HG03060 (cell line): ENCODE results near the gene TADA3.

Experiments
- ATAC-seq: cut with Tn5 transposase; IDR thresholded peaks from one replicate; pipeline ENCODE4 v1.9.1; 2021; ENCODE audit warnings: low read depth, moderate number of reproducible peaks; ENCODE audit not compliant: unreplicated experiment

TADA3 gene

DNA sequence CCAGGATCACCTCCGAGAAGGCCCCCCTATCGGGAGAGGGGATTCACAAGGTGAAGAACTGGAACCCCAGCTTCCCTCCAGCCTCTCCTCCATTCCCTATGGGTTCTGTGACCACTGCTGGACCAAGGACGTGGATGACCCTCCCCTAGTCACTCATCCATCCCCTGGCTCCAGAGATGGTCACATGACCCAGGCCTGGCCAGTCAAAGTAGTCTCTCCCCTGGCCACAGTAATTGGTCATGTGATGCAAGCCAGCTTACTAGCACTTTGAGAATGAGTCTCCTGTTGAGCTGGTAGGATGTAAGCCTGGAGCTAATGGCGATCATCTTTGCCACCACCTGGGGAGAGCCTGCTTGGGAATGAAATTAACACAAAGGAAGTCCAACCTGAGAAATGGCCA lies 26.4 kb downstream of the TADA3 start:
- ATAC-seq, result no peak

GRCh38 chr3:9762871-9763270 lies 29.4 kb downstream of the TADA3 start:
- ATAC-seq, result no peak

DNA sequence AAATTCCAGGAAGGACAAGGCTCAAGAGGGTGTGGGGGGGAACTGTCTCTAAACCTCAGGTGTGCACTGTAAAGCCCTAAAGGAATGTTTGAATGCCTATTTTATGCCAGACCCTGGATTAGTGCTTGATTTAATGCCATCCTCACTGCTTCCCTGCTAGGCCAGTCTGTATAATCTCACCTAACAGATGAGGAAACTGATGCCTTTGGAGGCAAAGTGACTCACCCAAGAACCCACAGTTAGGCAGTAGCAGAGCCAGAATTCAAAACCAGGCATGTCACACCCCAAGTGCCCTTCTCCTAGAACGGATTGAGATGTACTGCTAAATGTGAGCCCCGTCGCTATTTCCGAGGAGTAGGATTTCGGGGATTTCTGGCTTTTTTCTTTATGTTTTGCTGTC lies 30.4 kb downstream of the TADA3 start:
- ATAC-seq, result no peak

DNA sequence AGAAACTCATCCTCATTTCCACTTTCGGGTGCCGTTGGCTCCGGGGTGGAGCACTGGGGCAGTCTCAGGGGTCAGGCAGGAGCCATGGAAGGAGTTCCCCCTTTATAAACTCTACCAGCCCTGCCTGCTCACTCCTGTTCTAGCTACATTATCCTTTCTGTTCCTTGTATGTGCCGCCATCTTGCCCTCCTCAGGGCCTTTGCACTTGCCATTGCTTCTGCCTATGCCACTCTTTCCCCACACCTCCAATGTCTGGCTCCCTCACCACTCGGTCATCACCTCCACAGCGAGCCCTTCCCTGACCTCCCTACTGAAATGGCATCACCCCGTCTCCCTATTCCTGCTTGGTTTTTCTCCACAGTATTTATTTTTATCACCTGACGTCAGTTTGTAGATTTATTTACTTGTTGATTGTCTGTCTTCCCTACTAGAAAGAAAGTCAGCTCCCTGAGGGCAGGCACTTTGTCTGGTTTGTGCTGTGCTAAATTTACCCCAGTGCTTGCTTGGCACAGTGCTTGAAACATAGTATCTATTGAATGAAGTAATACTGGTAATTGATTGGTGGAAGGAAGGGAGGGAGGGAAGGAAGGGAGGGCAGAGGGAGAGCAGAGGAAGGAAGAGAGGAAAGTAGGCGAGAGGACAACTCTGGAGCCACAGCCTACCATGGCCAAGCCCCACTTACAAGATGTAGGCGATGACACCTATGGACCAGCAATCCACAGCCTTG lies 31.3 kb downstream of the TADA3 start:
- ATAC-seq, result no peak

DNA sequence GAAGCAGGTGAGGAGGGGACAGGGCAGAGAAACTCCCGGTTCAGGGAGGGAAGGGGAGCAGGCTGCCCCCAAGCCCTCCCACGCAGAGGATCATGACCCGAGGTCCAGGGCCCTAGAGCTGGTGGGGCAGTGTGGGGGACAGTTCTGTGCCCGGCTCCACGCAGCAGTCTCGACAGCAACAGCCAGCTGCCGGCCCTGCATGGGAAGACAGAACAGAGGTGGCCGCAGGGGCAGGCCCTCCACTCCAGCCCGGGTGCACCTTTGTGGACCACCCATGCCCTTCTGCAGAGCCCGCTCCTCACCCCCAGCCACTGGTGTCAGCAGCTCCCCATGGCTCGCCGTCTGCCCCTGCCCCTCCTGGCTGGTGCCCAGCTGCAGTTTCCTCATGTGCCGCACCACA lies 34.8 kb downstream of the TADA3 start:
- ATAC-seq, result no peak

- no peak for ATAC-seq
Measured at GRCh38 chr3:9754678-9755077, 37.6 kb downstream of the TADA3 start.

DNA sequence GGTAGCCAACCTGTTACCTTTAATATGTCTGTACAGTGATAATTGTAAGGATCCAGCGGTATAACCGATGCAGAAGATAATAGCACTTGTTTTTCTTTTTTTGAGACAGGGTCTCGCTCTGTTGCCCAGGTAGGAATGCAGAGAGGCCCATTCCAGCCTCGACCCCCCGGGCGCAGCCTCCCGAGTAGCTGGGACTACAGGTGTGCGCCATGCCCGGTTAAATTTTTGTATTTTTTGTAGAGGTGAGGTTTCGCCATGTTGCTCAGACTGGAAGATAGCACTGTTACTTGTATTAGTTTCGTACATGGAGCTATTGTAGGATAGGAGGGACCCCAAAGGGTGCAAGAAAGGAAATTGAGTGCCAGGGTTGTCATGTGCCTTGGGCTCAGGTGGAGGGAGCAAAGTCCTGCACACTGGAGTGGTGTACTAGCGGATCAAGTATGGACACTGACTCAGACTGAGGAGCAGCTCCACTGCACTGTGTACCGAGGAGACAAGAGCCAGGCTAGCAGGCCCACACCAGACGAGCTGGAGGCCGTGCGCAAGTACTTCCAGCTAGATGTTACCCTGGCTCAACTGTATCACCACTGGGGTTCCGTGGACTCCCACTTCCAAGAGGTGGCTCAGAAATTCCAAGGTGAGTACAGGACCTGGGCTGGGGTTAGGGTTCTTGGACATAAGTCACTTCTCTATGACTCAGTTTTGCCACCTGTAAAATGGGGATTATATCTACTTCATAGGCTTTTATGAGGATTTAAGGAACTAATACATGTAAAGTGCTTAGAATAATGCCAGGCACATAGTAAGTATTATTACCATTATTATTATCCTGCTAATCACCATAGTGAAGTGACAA lies 41.5 kb downstream of the TADA3 start:
- ATAC-seq, result no peak

- ATAC-seq, result peak; percentile 67
Measured at GRCh38 chr3:9749645-9750555, 42.4 kb downstream of the TADA3 start, which contains the start of gene OGG1. Gene OGG1, plus strand, starts transcription at chr3:9749952. Its CDS starts 335 bp downstream, at chr3:9750287.

- ATAC-seq, result no peak
Measured at GRCh38 chr3:9749296-9749644, 43.0 kb downstream of the TADA3 start.

GRCh38 chr3:9748031-9748430 lies 44.2 kb downstream of the TADA3 start:
- no peak for ATAC-seq

- ATAC-seq, result no peak
Measured at GRCh38 chr3:9747267-9747666, 45.0 kb downstream of the TADA3 start.

- no peak for ATAC-seq
Measured at GRCh38 chr3:9746330-9746729, 45.9 kb downstream of the TADA3 start.

DNA sequence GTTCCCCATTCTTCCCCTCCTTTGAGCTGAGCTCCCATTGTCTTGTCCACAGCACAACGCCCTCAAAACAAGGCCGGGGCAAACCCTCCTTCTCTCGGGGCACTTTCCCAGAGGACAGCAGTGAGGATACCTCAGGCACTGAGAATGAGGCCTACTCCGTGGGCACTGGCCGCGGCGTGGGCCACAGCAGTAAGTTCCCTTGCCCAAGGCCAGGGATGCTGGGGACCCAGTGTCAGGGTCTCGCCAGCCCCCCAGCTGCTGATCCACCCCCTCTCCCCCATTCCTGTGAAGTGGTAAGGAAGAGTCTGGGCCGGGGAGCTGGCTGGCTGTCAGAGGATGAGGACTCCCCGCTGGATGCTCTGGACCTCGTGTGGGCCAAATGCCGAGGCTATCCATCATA lies 46.8 kb downstream of the TADA3 start:
- no peak for ATAC-seq

- no peak for ATAC-seq
Measured at GRCh38 chr3:9744162-9744561, 48.1 kb downstream of the TADA3 start.

DNA sequence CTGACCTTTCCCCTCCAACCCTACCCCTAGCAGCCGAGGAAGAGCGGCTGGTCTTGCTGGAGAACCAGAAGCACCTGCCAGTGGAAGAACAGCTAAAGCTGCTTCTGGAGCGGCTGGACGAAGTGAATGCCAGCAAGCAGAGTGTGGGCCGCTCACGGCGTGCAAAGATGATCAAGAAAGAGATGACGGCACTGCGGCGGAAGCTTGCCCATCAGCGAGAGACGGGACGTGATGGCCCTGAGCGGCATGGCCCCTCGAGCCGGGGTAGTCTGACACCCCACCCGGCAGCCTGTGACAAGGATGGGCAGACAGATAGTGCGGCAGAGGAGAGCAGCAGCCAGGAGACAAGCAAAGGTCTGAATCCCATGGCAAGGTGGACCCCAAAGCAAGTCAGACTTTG lies 48.7 kb downstream of the TADA3 start:
- ATAC-seq, result no peak

DNA sequence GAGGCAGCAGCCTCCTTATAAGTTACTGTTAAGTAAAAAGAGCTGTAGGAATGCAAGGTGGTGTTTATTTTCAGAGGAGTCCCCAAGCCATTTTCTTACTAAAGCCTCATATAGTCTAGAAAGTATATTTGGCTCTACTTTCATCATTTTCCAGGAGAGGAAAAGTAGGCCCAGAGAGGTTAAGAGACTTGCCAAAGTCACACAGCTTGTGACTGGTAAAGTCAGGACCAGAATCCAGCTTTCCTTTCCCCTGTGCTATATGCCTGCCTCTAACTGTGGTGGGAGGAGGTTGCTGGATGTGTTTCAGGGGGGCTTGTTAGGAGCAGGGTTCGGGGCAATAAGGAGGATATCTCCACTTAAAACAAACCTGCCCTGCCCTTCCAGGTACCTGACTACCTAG lies 49.7 kb downstream of the TADA3 start:
- no peak for ATAC-seq

DNA sequence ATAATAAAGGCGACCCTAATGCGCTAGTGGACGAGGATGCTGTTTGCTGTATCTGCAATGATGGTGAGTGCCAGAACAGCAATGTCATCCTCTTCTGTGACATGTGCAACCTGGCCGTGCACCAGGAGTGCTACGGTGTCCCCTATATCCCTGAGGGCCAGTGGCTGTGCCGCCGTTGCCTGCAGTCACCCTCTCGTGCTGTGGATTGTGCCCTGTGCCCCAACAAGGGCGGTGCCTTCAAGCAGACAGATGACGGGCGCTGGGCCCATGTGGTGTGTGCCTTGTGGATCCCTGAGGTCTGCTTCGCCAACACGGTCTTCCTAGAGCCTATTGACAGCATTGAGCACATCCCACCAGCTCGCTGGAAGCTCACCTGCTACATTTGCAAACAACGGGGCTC lies 53.1 kb downstream of the TADA3 start:
- ATAC-seq, result no peak

DNA sequence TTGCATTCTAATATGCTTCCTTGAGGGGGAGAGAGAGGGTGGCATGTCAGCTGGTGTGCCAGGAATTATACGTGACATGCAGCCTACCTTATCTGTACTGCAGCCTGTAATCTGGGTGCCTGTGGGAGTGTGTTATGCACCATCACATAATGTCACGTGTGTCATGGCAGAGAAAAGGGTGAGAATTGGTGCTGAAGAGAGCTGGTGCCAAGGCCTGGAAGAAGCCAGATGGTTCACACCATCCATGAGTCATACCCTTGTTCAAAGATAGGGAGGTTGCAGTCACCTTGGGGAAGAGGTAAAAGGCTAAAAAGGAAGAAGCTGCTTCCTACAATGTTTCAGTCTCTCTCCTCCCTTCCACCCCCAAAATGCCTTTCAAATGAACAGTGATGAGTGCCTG lies 55.4 kb downstream of the TADA3 start:
- no peak for ATAC-seq

DNA sequence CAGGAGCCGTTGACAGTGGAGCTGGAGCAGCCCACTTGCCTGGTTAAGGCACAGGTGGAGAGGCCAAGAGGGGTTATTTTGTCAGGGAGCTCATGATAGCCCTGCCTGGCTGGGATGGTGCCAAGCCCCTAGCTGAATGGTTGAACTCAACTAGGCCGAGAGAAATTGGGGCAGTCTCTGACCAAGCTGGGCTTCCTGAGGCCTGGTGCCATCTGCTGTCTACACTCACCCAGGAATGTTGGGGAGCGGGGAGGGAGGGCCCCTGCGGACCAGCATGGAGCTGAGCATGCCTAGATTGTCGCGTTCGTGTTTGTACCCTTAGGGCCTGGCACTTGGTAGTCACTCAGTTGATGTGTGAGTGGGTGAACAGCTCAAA lies 59.5 kb downstream of the TADA3 start:
- no peak for ATAC-seq

GRCh38 chr3:9732080-9732739 lies 60.1 kb downstream of the TADA3 start:
- no peak for ATAC-seq
